ENCODE results near the gene C20orf141.

DNA sequence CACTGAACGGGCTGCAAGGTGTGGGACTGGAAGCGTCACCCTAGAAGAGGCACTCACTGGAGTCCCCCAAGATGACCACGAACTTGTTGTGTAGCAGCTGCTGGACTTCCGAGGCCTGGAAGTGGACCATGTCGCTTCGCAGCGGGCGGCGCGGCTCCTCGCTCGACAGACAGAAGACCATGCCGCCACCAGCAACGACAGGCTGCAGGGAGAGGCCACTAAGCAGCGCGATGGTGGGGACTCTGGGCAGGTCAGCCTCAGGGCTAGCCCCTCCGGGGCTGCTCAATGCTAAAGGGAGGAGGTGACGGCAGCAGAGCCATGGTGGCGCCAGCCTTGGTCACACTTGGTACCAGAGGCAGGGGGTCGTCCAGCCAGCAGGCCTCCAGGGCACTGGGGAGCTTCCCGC is 24.9 kb downstream of the C20orf141 start:
- TF ChIP-seq, protein P1, sequence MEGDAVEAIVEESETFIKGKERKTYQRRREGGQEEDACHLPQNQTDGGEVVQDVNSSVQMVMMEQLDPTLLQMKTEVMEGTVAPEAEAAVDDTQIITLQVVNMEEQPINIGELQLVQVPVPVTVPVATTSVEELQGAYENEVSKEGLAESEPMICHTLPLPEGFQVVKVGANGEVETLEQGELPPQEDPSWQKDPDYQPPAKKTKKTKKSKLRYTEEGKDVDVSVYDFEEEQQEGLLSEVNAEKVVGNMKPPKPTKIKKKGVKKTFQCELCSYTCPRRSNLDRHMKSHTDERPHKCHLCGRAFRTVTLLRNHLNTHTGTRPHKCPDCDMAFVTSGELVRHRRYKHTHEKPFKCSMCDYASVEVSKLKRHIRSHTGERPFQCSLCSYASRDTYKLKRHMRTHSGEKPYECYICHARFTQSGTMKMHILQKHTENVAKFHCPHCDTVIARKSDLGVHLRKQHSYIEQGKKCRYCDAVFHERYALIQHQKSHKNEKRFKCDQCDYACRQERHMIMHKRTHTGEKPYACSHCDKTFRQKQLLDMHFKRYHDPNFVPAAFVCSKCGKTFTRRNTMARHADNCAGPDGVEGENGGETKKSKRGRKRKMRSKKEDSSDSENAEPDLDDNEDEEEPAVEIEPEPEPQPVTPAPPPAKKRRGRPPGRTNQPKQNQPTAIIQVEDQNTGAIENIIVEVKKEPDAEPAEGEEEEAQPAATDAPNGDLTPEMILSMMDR (IDR thresholded peaks at IDR 0.05; ENCODE audit: low read length) = no peak
- no peak for TF ChIP-seq EZH2 (IDR thresholded peaks at IDR 0.05; ENCODE audit: borderline replicate concordance, low read length)
